SK-N-SH (cell line): ENCODE measurements around the gene TMEM63B. TPM values are rescaled to one million over a fixed set of nuclear protein-coding genes. Genes with fewer than 3 reads are reported as not detected.

Experiments
- CTCF ChIA-PET: fragments of 300-600, 350-600 bp; formaldehyde crosslinking; extraction: SDS; loops from one replicate; lab custom pipeline; 2021; lab: Yijun Ruan, JAX
- POLR2A ChIA-PET: fragments of 350-600 bp; sonication (Branson Sonifier 250); formaldehyde crosslinking; extraction: SDS; loops from one replicate; lab custom pipeline; 2020; ENCODE audit warnings: antibody characterized with exemption, inconsistent platforms; lab: Yijun Ruan, JAX
- DNase-seq: peaks from one replicate; pipeline ENCODE4 v3.0.0; 2012
- H2AFZ ChIP-seq: fragments of 200-600 bp; sonication (generic); 2 replicates; pipeline ENCODE4 v1.8.1; 2016; ENCODE audit warnings: antibody characterized with exemption, mild to moderate bottlenecking, low read depth
- H3F3A ChIP-seq: fragments of 200-600 bp; sonication (generic); replicated peaks from 2 replicates; pipeline ENCODE3; 2016; ENCODE audit warnings: antibody characterized with exemption, mild to moderate bottlenecking; ENCODE audit not compliant: insufficient read depth
- H3K27ac ChIP-seq, 2 experiments: fragments of 200-500 bp in 1 of 2; fragments of 200-600 bp in 1 of 2; sonication (Bioruptor generic) in 1 of 2; sonication (generic), shearing (Covaris generic) in 1 of 2; 2 replicates each; pipeline versions ENCODE4 v1.5.1 to v1.6.1; 2014 to 2016; ENCODE audit warnings: low read depth in 2 of 2, inconsistent platforms in 1 of 2, low read length in 1 of 2, mild to moderate bottlenecking in 1 of 2, mixed read lengths in 1 of 2
- H3K27me3 ChIP-seq: fragments of 200-600 bp; sonication (generic), shearing (Covaris generic); 2 replicates; pipeline ENCODE4 v1.6.1; 2016; ENCODE audit warnings: mixed run types; ENCODE audit not compliant: insufficient read depth
- H3K36me3 ChIP-seq, 2 experiments: fragments of 200-500 bp in 1 of 2; fragments of 200-600 bp in 1 of 2; sonication (Bioruptor generic) in 1 of 2; sonication (generic) in 1 of 2; replicated peaks in 1 of 2; 2 replicates each; pipeline versions ENCODE3 to v1.5.1; 2014 to 2016; ENCODE audit warnings: low read length in 1 of 2, mild to moderate bottlenecking in 1 of 2; ENCODE audit not compliant: insufficient read depth in 2 of 2, control insufficient read depth in 1 of 2
- H3K4me1 ChIP-seq, 2 experiments: fragments of 200-500 bp in 1 of 2; fragments of 200-600 bp in 1 of 2; sonication (Bioruptor generic) in 1 of 2; sonication (generic), shearing (Covaris generic) in 1 of 2; 2 replicates each; pipeline versions ENCODE4 v1.5.1 to v1.6.1; 2014 to 2016; ENCODE audit warnings: low read depth in 1 of 2, low read length in 1 of 2, mixed run types in 1 of 2; ENCODE audit not compliant: insufficient read depth in 2 of 2, control insufficient read depth in 1 of 2
- H3K4me2 ChIP-seq: fragments of 200-600 bp; sonication (generic), shearing (Covaris generic); 2 replicates; pipeline ENCODE4 v1.6.1; 2017; ENCODE audit warnings: mixed run types
- H3K4me3 ChIP-seq, 2 experiments: fragments of 200-500 bp in 1 of 2; fragments of 200-600 bp in 1 of 2; sonication (Bioruptor generic) in 1 of 2; sonication (generic), shearing (Covaris generic) in 1 of 2; 2 replicates each; pipeline versions ENCODE4 v1.5.1 to v1.8.1; 2014 to 2016; ENCODE audit warnings: low read depth in 2 of 2, inconsistent platforms in 1 of 2, low read length in 1 of 2, mild to moderate bottlenecking in 1 of 2, mixed read lengths in 1 of 2, moderate library complexity in 1 of 2
- H3K79me2 ChIP-seq: fragments of 200-600 bp; sonication (generic); 2 replicates; pipeline ENCODE4 v1.8.1; 2017; ENCODE audit warnings: mild to moderate bottlenecking; ENCODE audit not compliant: insufficient read depth
- H3K9ac ChIP-seq: fragments of 200-600 bp; sonication (generic); 2 replicates; pipeline ENCODE4 v1.6.1; 2017; ENCODE audit warnings: mixed run types
- H3K9me2 ChIP-seq: fragments of 200-600 bp; sonication (generic); 2 replicates; pipeline ENCODE4 v1.6.1; 2017; ENCODE audit warnings: mixed run types
- H3K9me3 ChIP-seq: fragments of 200-600 bp; sonication (generic); 2 replicates; pipeline ENCODE4 v1.6.1; 2017; ENCODE audit warnings: mixed run types, mild to moderate bottlenecking, moderate library complexity
- H4K20me1 ChIP-seq: fragments of 200-600 bp; sonication (generic); 2 replicates; pipeline ENCODE4 v1.6.1; 2017; ENCODE audit warnings: mild to moderate bottlenecking, mixed run types; ENCODE audit not compliant: insufficient read depth
- CHD2 ChIP-seq: fragments of 150-350 bp; IDR thresholded peaks from 2 replicates; pipeline ENCODE4 v1.6.1; 2018; ENCODE audit warnings: low read length; ENCODE audit not compliant: partially characterized antibody
- EZH2phosphoT487 ChIP-seq: fragments of 200-600 bp; sonication (generic); IDR thresholded peaks from 2 replicates; pipeline ENCODE4 v1.6.1; 2017; ENCODE audit warnings: low read depth, mixed run types, mild to moderate bottlenecking, antibody characterized with exemption, moderate library complexity, borderline replicate concordance
- GATA2 ChIP-seq: sonication (generic); formaldehyde crosslinking; IDR thresholded peaks from 2 replicates; pipeline ENCODE4 v1.5.0; 2020; ENCODE audit warnings: mild to moderate bottlenecking, missing genetic modification reagents
- IRF3 ChIP-seq: fragments of 150-350 bp; IDR thresholded peaks from 2 replicates; pipeline ENCODE4 v1.6.1; 2016; ENCODE audit warnings: mild to moderate bottlenecking, low read depth, low read length
- JUND ChIP-seq: IDR thresholded peaks from 2 replicates; pipeline ENCODE4 v1.4.0; 2012
- NFIC ChIP-seq: IDR thresholded peaks from 2 replicates; pipeline ENCODE4 v1.4.0; 2012; ENCODE audit warnings: borderline replicate concordance
- POLR2AphosphoS5 ChIP-seq: IDR thresholded peaks from 2 replicates; pipeline ENCODE4 v1.6.1; 2012; ENCODE audit warnings: low read depth, low read length
- RAD21 ChIP-seq: IDR thresholded peaks from 2 replicates; pipeline ENCODE4 v1.6.1; 2012; ENCODE audit warnings: mild to moderate bottlenecking, low read length
- RFX5 ChIP-seq: IDR thresholded peaks from 2 replicates; pipeline ENCODE4 v1.6.1; 2012; ENCODE audit warnings: mild to moderate bottlenecking, improper control_type of control experiment, low read length
- TAF1 ChIP-seq: IDR thresholded peaks from 2 replicates; pipeline ENCODE4 v1.6.1; 2012; ENCODE audit warnings: low read depth, mild to moderate bottlenecking, low read length, moderate library complexity, borderline replicate concordance
- TCF12 ChIP-seq: IDR thresholded peaks from 2 replicates; pipeline ENCODE4 v1.4.0; 2012
- USF2 ChIP-seq: fragments of 150-350 bp; IDR thresholded peaks from 2 replicates; pipeline ENCODE4 v1.6.1; 2017; ENCODE audit warnings: antibody characterized with exemption, low read length, low read depth, borderline replicate concordance
- ZBTB33 ChIP-seq: IDR thresholded peaks from 2 replicates; pipeline ENCODE4 v1.4.0; 2012; ENCODE audit warnings: low read depth, borderline replicate concordance
- WGBS: methylation state at CpG from one replicate; pipeline ENCODE4 v1.1.6; 2017; ENCODE audit warnings: low lambda C conversion rate; 5-methylcytosine and 5-hydroxymethylcytosine counted together
- polyA plus RNA-seq, 3 experiments: library from polyadenylated mRNA; depleted of rRNA; stranded (reverse); fragments of >200 nt; gene quantifications; 2 replicates each; pipeline ENCODE4 v1.2.3, GENCODE V29; 2012
- TF ChIP-seq, protein P1 (sequence below): fragments of 200-600 bp; sonication (generic); IDR thresholded peaks from 2 replicates; pipeline ENCODE4 v1.6.1; 2017; ENCODE audit warnings: antibody characterized with exemption, mild to moderate bottlenecking, moderate library complexity
- TF ChIP-seq, protein P2 (sequence below): IDR thresholded peaks from 2 replicates; pipeline ENCODE4; 2012
- TF ChIP-seq, protein P3 (sequence below): IDR thresholded peaks from 2 replicates; pipeline ENCODE4 v1.4.0; 2012; ENCODE audit warnings: low read depth

The TMEM63B gene
- polyA plus RNA-seq, 1 of the 3 experiments (the other 2 are of a cell fraction) = 52.7 TPM

DNA sequence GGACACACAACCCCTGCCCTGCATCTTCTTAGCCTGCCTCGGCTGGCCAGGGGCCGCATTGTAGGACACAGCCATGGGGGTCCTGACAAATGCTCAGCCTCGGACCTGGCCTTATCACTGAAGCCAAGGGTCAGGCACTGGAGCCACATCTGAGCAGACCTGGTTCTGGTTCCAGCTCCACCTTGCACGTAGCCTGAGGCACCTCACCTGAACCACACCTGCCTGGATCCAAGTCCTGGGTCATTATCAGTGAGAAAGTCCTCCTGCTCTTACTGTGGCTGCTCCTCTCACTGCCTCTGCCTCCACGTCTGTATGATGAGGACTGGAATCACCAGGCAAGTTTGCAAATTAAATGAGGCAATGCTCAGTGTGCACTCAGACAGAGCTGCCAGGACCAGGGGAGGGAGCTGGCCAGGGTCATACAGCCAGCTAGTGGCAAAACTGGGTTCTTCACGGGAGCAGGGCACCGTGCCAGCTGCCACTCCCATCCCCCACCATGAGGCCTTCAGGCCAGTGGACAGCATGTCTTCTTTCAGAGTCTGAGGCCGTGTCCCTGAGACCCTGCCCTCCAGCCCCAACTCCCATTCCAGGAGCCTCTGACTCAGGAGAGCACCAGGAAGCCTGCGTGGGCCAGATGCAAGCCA, 40.3 kb upstream of the TMEM63B start:
- WGBS = 61% methylated on average over 5 of the region's 9 CpGs
- no peak overlapping the region for H3K4me3 ChIP-seq
- H3K9me2 ChIP-seq = no peaks in the 10 kb centered on the region
- no peaks in the 10 kb centered on the region for H3F3A ChIP-seq
- H3K9me3 ChIP-seq = no peaks in the 10 kb centered on the region
- H3K27me3 ChIP-seq = no peaks in the 10 kb centered on the region
- no peak overlapping the region for H2AFZ ChIP-seq
- POLR2A ChIA-PET = interaction anchor here (1.1 to 1.5 kb wide), 2 partner anchors 36 to 208 kb away, joined by 3 read pairs; no protein-coding TSS in a partner anchor
- peak; percentile 80 for DNase-seq
- H3K36me3 ChIP-seq = no peaks in the 10 kb centered on the region
- H3K27ac ChIP-seq = peak overlapping the region in 1 of 2 experiments; percentile 86; a peak in 2 of 4 replicates
- no peaks in the 10 kb centered on the region for H3K79me2 ChIP-seq
- no peaks in the 10 kb centered on the region for H4K20me1 ChIP-seq
- H3K4me2 ChIP-seq = no peak overlapping the region
- peaks cover 0 to 51% of the 10 kb centered on the region in 2 experiments; a peak in 2 of 4 replicates for H3K4me1 ChIP-seq
- H3K9ac ChIP-seq = no peak overlapping the region
- TF ChIP-seq EZH2phosphoT487 = no peak
- no peak for TF ChIP-seq IRF3
- TF ChIP-seq TCF12 = no peak
- TF ChIP-seq USF2 = no peak
- TF ChIP-seq CHD2 = peak; percentile 86
- TF ChIP-seq, protein P1, sequence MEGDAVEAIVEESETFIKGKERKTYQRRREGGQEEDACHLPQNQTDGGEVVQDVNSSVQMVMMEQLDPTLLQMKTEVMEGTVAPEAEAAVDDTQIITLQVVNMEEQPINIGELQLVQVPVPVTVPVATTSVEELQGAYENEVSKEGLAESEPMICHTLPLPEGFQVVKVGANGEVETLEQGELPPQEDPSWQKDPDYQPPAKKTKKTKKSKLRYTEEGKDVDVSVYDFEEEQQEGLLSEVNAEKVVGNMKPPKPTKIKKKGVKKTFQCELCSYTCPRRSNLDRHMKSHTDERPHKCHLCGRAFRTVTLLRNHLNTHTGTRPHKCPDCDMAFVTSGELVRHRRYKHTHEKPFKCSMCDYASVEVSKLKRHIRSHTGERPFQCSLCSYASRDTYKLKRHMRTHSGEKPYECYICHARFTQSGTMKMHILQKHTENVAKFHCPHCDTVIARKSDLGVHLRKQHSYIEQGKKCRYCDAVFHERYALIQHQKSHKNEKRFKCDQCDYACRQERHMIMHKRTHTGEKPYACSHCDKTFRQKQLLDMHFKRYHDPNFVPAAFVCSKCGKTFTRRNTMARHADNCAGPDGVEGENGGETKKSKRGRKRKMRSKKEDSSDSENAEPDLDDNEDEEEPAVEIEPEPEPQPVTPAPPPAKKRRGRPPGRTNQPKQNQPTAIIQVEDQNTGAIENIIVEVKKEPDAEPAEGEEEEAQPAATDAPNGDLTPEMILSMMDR = no peak
- TF ChIP-seq, protein P2, sequence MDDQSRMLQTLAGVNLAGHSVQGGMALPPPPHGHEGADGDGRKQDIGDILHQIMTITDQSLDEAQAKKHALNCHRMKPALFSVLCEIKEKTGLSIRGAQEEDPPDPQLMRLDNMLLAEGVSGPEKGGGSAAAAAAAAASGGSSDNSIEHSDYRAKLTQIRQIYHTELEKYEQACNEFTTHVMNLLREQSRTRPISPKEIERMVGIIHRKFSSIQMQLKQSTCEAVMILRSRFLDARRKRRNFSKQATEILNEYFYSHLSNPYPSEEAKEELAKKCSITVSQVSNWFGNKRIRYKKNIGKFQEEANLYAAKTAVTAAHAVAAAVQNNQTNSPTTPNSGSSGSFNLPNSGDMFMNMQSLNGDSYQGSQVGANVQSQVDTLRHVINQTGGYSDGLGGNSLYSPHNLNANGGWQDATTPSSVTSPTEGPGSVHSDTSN = no peak
- no peak for TF ChIP-seq POLR2AphosphoS5
- no peak for TF ChIP-seq TAF1
- TF ChIP-seq, protein P3, sequence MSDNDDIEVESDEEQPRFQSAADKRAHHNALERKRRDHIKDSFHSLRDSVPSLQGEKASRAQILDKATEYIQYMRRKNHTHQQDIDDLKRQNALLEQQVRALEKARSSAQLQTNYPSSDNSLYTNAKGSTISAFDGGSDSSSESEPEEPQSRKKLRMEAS = no peak
- TF ChIP-seq JUND = no peak
- TF ChIP-seq RAD21 = peak; percentile 42; the same call in 1 of the 2 replicates
- TF ChIP-seq RFX5 = no peak
- peak; percentile 40; the same call in 1 of the 2 replicates for TF ChIP-seq GATA2 (CRISPR knock-in tag)
- no peak for TF ChIP-seq ZBTB33
- peak; percentile 35; the same call in 1 of the 2 replicates for TF ChIP-seq NFIC
- CTCF ChIA-PET = interaction anchor here (0.8 to 10.1 kb wide), 10 partner anchors 8 to 476 kb away, joined by 3 to 118 read pairs (median 6); partner anchors contain the start of gene VEGFA
